ENCODE data around the gene MICAL2. TPM values are rescaled to one million over a fixed set of nuclear protein-coding genes. Genes with fewer than 3 reads are reported as not detected.

MICAL2 gene
- total RNA-seq, 1 donor: 156 TPM

GRCh38 chr11:12186701-12187100, 76.3 kb downstream of the MICAL2 start:
- H3K36me3 ChIP-seq (ENCODE audit: insufficient read depth, low read length): peaks cover 51% of the 10 kb centered on the region
- H3K27me3 ChIP-seq (ENCODE audit: insufficient read depth, low read length): no peaks in the 10 kb centered on the region
- H3K4me1 ChIP-seq (ENCODE audit: insufficient read depth, low read length): peaks cover 60% of the 10 kb centered on the region
- peaks cover 70% of the 10 kb centered on the region for H3K79me2 ChIP-seq (ENCODE audit: insufficient read depth, low read length)
- no peak overlapping the region for H3K4me3 ChIP-seq (ENCODE audit: insufficient read depth, low read length)
- H3K4me2 ChIP-seq (ENCODE audit: insufficient read depth, low read length): no peak overlapping the region
- no peak overlapping the region for H2AFZ ChIP-seq (ENCODE audit: low read length)
- no peaks in the 10 kb centered on the region for H3K9me3 ChIP-seq (ENCODE audit: low read depth, low read length)
- H3K27ac ChIP-seq (ENCODE audit: low read depth, low read length): peak overlapping the region; percentile 88
- peak; percentile 69 for DNase-seq (ENCODE audit: insufficient read length, low spot score, missing footprints)
- TF ChIP-seq CTCF (IDR thresholded peaks at IDR 0.05; ENCODE audit: extremely low read depth, low read depth, low read length): no peak
- H4K20me1 ChIP-seq (ENCODE audit: insufficient read depth, low read length): no peaks in the 10 kb centered on the region

- Histone ChIP-seq H3K9me3 (ENCODE audit: low read depth, low read length) (no peaks in the 10 kb centered on the region), H4K20me1 (ENCODE audit: insufficient read depth, low read length) (no peaks in the 10 kb centered on the region), H3K4me2 (ENCODE audit: insufficient read depth, low read length) (no peak overlapping the region), H3K79me2 (ENCODE audit: insufficient read depth, low read length) (peaks cover 75% of the 10 kb centered on the region), H3K4me1 (ENCODE audit: insufficient read depth, low read length) (peaks cover 53% of the 10 kb centered on the region), H3K27me3 (ENCODE audit: insufficient read depth, low read length) (no peaks in the 10 kb centered on the region), H3K27ac (ENCODE audit: low read depth, low read length) (peak overlapping the region; percentile 88), H2AFZ (ENCODE audit: low read length) (no peak overlapping the region), H3K4me3 (ENCODE audit: insufficient read depth, low read length) (no peak overlapping the region), H3K36me3 (ENCODE audit: insufficient read depth, low read length) (peaks cover 55% of the 10 kb centered on the region)
- DNase-seq (ENCODE audit: insufficient read length, low spot score, missing footprints): no peak
- no peak for TF ChIP-seq CTCF (IDR thresholded peaks at IDR 0.05; ENCODE audit: extremely low read depth, low read depth, low read length)
Observed at GRCh38 chr11:12187399-12187798, 77.0 kb downstream of the MICAL2 start.

- no peaks in the 10 kb centered on the region for H3K27me3 ChIP-seq (ENCODE audit: insufficient read depth, low read length)
- H3K36me3 ChIP-seq (ENCODE audit: insufficient read depth, low read length): peaks cover 64% of the 10 kb centered on the region
- no peaks in the 10 kb centered on the region for H3K9me3 ChIP-seq (ENCODE audit: low read depth, low read length)
- peak overlapping the region; percentile 27 for H3K27ac ChIP-seq (ENCODE audit: low read depth, low read length)
- H3K4me3 ChIP-seq (ENCODE audit: insufficient read depth, low read length): no peak overlapping the region
- no peak overlapping the region for H3K4me2 ChIP-seq (ENCODE audit: insufficient read depth, low read length)
- no peak overlapping the region for H2AFZ ChIP-seq (ENCODE audit: low read length)
- no peak for DNase-seq (ENCODE audit: insufficient read length, low spot score, missing footprints)
- H3K79me2 ChIP-seq (ENCODE audit: insufficient read depth, low read length): peaks cover 83% of the 10 kb centered on the region
- peaks cover 42% of the 10 kb centered on the region for H3K4me1 ChIP-seq (ENCODE audit: insufficient read depth, low read length)
- no peaks in the 10 kb centered on the region for H4K20me1 ChIP-seq (ENCODE audit: insufficient read depth, low read length)
- no peak for TF ChIP-seq CTCF (IDR thresholded peaks at IDR 0.05; ENCODE audit: extremely low read depth, low read depth, low read length)
Observed at GRCh38 chr11:12188548-12189317, 78.3 kb downstream of the MICAL2 start.

- Histone ChIP-seq H3K27ac (ENCODE audit: low read depth, low read length) (peak overlapping the region; percentile 27), H3K4me3 (ENCODE audit: insufficient read depth, low read length) (no peak overlapping the region), H3K9me3 (ENCODE audit: low read depth, low read length) (no peaks in the 10 kb centered on the region), H3K4me2 (ENCODE audit: insufficient read depth, low read length) (no peak overlapping the region), H3K36me3 (ENCODE audit: insufficient read depth, low read length) (peaks cover 64% of the 10 kb centered on the region), H3K27me3 (ENCODE audit: insufficient read depth, low read length) (no peaks in the 10 kb centered on the region), H3K4me1 (ENCODE audit: insufficient read depth, low read length) (peaks cover 38% of the 10 kb centered on the region), H3K79me2 (ENCODE audit: insufficient read depth, low read length) (peaks cover 83% of the 10 kb centered on the region), H4K20me1 (ENCODE audit: insufficient read depth, low read length) (no peaks in the 10 kb centered on the region), H2AFZ (ENCODE audit: low read length) (no peak overlapping the region)
- no peak for DNase-seq (ENCODE audit: insufficient read length, low spot score, missing footprints)
- TF ChIP-seq CTCF (IDR thresholded peaks at IDR 0.05; ENCODE audit: extremely low read depth, low read depth, low read length): no peak
Observed at GRCh38 chr11:12189543-12190235, 79.3 kb downstream of the MICAL2 start.

All from osteoblast (primary cell).